ENCODE data around the gene ADGRF5.

DNA sequence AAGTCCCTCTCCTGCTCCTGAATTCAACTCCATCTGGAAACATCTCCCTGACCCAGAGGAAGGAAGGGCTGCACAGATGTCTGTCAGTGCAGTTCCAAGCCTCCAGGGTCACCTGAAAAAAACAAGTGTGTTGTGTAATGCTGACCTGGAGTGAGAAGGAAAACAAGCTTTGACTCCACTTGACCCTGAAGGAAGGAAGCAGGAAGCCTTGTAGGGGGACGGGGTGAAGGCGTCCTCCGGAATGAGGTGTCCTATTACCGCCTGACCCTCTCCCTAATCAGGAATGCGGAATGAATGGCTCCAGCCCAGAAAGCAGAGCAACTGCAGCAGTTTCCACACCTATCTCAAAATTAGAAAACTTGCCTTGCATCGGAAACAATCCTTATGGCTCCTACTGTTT is 13.9 kb upstream of the ADGRF5 start:
- TF ChIP-seq SPI1 (IDR thresholded peaks at IDR 0.05; ENCODE audit: low read depth, low read length) (no peak), POLR2A (IDR thresholded peaks at IDR 0.05; ENCODE audit: low read depth, low read length) (no peak), POLR2AphosphoS5 (IDR thresholded peaks at IDR 0.05; ENCODE audit: low read depth, low read length) (no peak), TAF1 (IDR thresholded peaks at IDR 0.05; ENCODE audit: low read depth, low read length) (no peak)
